ENCODE results near the gene SPACA6. TPM values are rescaled to one million over a fixed set of nuclear protein-coding genes. Genes with fewer than 3 reads are reported as not detected.

Gene SPACA6
- total RNA-seq, 2 donors from 2014 or later: 3.6 to 7.5 TPM

- H3K36me3 Mint-ChIP-seq (ENCODE audit: insufficient read depth in 2 of 2): peaks cover 12 to 17% of the 10 kb centered on the region in 2 donors
- peaks cover 36% of the 10 kb centered on the region for H3K4me1 Mint-ChIP-seq (ENCODE audit: low read depth)
- DNase-seq: no peak
- H3K27ac Mint-ChIP-seq: peak overlapping the region; percentile 56
- H3K27me3 Mint-ChIP-seq (ENCODE audit: low read depth): peaks cover 14% of the 10 kb centered on the region
- no peak for ATAC-seq (replicated peaks in 1 of 2)
- H3K9me3 Mint-ChIP-seq: peaks cover 0 to 2% of the 10 kb centered on the region in 2 donors
- peak overlapping the region; percentile 94 for H3K4me3 Mint-ChIP-seq
These were observed 9.9 kb downstream of the SPACA6 start for GRCh38 chr19:51702825-51703574.

DNA sequence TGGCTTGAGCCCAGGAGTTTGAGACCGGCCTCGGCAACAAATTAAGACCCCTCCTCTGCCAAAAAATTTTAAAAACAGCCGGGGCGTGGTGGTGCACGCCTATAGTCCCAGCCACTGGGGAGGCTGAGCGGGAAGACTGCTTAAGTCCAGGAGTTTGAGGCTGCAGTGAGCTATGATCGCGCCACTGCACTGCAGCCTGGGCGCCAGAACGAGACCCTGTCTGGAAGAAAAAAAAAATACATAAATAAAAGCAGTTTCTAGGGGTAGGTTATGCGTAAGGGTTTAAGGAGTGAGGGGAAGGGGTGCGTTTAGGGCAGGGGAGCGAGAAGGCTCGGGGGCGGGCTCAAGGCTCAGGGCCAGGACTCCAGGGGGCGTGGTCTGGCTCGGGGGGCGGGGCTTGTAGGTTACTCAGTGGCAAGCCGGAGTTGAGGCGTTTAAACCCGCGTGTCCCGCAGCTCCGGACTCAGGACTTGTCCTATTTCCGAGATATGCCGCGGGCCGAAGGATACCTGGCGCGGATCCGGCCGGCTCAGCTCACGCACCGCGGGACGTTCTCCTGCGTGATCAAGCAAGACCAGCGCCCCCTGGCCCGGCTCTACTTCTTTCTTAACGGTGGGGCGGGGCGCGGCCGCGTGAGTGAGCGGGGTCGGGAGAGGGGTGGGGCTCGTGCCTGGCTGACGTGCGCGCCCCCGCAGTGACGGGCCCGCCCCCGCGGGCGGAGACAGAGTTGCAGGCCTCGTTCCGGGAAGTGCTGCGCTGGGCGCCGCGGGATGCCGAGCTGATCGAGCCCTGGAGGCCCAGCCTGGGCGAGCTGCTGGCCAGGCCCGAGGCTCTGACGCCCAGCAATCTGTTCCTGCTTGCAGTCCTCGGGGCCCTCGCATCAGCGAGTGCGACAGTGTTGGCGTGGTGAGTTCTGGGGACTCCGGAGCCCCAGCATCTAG is 10.7 kb downstream of the SPACA6 start:
- peak; percentile 98 to 99 for DNase-seq
- ATAC-seq (replicated peaks in 1 of 2): peak; percentile 94
- H3K4me1 Mint-ChIP-seq (ENCODE audit: low read depth): peaks cover 36% of the 10 kb centered on the region
- H3K27me3 Mint-ChIP-seq (ENCODE audit: low read depth): peaks cover 14% of the 10 kb centered on the region
- peaks cover 0 to 2% of the 10 kb centered on the region in 2 donors for H3K9me3 Mint-ChIP-seq
- H3K4me3 Mint-ChIP-seq: peak overlapping the region; percentile 94
- peak overlapping the region; percentile 99 for H3K27ac Mint-ChIP-seq
- peaks cover 12 to 17% of the 10 kb centered on the region in 2 donors for H3K36me3 Mint-ChIP-seq (ENCODE audit: insufficient read depth in 2 of 2)

DNA sequence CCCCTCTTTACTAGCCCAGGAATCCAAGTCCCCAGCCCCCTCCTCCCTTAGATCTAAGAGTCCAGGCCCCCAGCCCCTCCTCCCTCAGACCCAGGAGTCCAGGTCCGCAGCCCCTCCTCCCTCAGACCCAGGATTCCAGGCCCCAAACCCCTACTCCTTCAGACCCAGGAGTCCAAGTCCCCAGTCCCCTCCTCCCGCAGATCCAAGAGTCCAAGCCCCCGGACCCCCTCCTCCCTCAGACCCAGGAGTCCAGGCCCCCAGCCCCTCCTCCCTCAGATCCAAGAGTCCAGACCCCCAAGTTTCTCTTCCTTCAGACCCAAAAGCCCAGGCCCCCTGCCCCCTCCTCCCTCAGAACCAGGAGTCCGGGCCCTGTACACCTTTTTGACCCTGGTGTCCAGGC is 11.5 kb downstream of the SPACA6 start:
- peak overlapping the region; percentile 99 for H3K27ac Mint-ChIP-seq
- H3K27me3 Mint-ChIP-seq (ENCODE audit: low read depth): peaks cover 14% of the 10 kb centered on the region
- H3K4me1 Mint-ChIP-seq (ENCODE audit: low read depth): peaks cover 36% of the 10 kb centered on the region
- H3K36me3 Mint-ChIP-seq (ENCODE audit: insufficient read depth in 2 of 2): peaks cover 12 to 17% of the 10 kb centered on the region in 2 donors
- ATAC-seq (replicated peaks in 1 of 2): no peak
- peak overlapping the region; percentile 94 for H3K4me3 Mint-ChIP-seq
- peaks cover 0 to 2% of the 10 kb centered on the region in 2 donors for H3K9me3 Mint-ChIP-seq
- DNase-seq: no peak

GRCh38 chr19:51706296-51706695 is 13.2 kb downstream of the SPACA6 start:
- peaks cover 11 to 17% of the 10 kb centered on the region in 2 donors for H3K36me3 Mint-ChIP-seq (ENCODE audit: insufficient read depth in 2 of 2)
- no peaks in the 10 kb centered on the region for H3K9me3 Mint-ChIP-seq
- peaks cover 14% of the 10 kb centered on the region for H3K27me3 Mint-ChIP-seq (ENCODE audit: low read depth)
- ATAC-seq (replicated peaks in 1 of 2) (no peak), DNase-seq (no peak)
- peaks cover 36% of the 10 kb centered on the region for H3K4me1 Mint-ChIP-seq (ENCODE audit: low read depth)
- peak overlapping the region; percentile 70 for H3K27ac Mint-ChIP-seq
- H3K4me3 Mint-ChIP-seq: peak overlapping the region; percentile 44 to 66

DNA sequence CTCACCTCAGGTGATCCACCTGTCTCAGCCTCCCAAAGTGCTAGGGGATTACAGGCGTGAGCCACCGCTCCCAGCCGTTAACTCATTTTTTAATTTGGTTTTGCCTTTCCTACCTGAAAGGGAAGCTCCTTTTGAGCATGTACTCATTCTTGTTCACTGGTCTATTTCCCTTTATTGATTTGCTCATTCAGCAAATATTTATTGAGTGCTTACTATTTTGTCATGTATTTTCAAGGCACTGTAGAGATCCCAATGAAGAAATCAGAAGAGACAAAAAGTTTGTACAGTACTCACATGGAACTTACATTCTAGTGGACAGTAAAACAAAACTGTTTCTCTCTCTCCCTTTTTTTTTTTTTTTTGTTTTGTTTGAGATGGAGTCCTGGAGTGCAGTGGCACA is 13.8 kb downstream of the SPACA6 start:
- peaks cover 11 to 17% of the 10 kb centered on the region in 2 donors for H3K36me3 Mint-ChIP-seq (ENCODE audit: insufficient read depth in 2 of 2)
- peak overlapping the region; percentile 40 for H3K27ac Mint-ChIP-seq
- ATAC-seq (replicated peaks in 1 of 2): no peak
- DNase-seq: no peak
- no peaks in the 10 kb centered on the region for H3K9me3 Mint-ChIP-seq
- H3K4me3 Mint-ChIP-seq: no peak overlapping the region
- peaks cover 36% of the 10 kb centered on the region for H3K4me1 Mint-ChIP-seq (ENCODE audit: low read depth)
- H3K27me3 Mint-ChIP-seq (ENCODE audit: low read depth): peaks cover 14% of the 10 kb centered on the region

GRCh38 chr19:51708811-51709210 is 15.7 kb downstream of the SPACA6 start:
- Mint-ChIP-seq H3K27me3 (ENCODE audit: low read depth) (no peaks in the 10 kb centered on the region), H3K4me3 (no peak overlapping the region), H3K27ac (no peak overlapping the region), H3K9me3 (no peaks in the 10 kb centered on the region), H3K4me1 (ENCODE audit: low read depth) (peaks cover 22% of the 10 kb centered on the region), H3K36me3 (ENCODE audit: insufficient read depth in 2 of 2) (peaks cover 8 to 17% of the 10 kb centered on the region in 2 donors)
- ATAC-seq (replicated peaks in 1 of 2) (no peak), DNase-seq (no peak)

GRCh38 chr19:51709575-51709974 is 16.4 kb downstream of the SPACA6 start:
- DNase-seq (no peak), ATAC-seq (replicated peaks in 1 of 2) (no peak)
- no peak overlapping the region for H3K27ac Mint-ChIP-seq
- no peaks in the 10 kb centered on the region for H3K27me3 Mint-ChIP-seq (ENCODE audit: low read depth)
- no peak overlapping the region for H3K4me3 Mint-ChIP-seq
- H3K9me3 Mint-ChIP-seq: no peaks in the 10 kb centered on the region
- H3K4me1 Mint-ChIP-seq (ENCODE audit: low read depth): peaks cover 19% of the 10 kb centered on the region
- peaks cover 8 to 17% of the 10 kb centered on the region in 2 donors for H3K36me3 Mint-ChIP-seq (ENCODE audit: insufficient read depth in 2 of 2)

GRCh38 chr19:51710163-51710562 is 17.0 kb downstream of the SPACA6 start:
- Mint-ChIP-seq H3K9me3 (peaks cover 0 to 1% of the 10 kb centered on the region in 2 donors), H3K4me1 (ENCODE audit: low read depth) (peaks cover 13% of the 10 kb centered on the region), H3K36me3 (ENCODE audit: insufficient read depth in 2 of 2) (peaks cover 8 to 14% of the 10 kb centered on the region in 2 donors), H3K27me3 (ENCODE audit: low read depth) (no peaks in the 10 kb centered on the region), H3K4me3 (no peak overlapping the region), H3K27ac (no peak overlapping the region)
- ATAC-seq (replicated peaks in 1 of 2): no peak
- no peak for DNase-seq

GRCh38 chr19:51711702-51712101 is 18.6 kb downstream of the SPACA6 start:
- ATAC-seq (replicated peaks in 1 of 2): no peak
- Mint-ChIP-seq H3K27ac (no peak overlapping the region), H3K27me3 (ENCODE audit: low read depth) (peaks cover 14% of the 10 kb centered on the region), H3K36me3 (ENCODE audit: insufficient read depth in 2 of 2) (peaks cover 0 to 2% of the 10 kb centered on the region in 2 donors), H3K4me3 (no peak overlapping the region), H3K9me3 (peaks cover 0 to 7% of the 10 kb centered on the region in 2 donors), H3K4me1 (ENCODE audit: low read depth) (peaks cover under 1% of the 10 kb centered on the region)
- DNase-seq: no peak

DNA sequence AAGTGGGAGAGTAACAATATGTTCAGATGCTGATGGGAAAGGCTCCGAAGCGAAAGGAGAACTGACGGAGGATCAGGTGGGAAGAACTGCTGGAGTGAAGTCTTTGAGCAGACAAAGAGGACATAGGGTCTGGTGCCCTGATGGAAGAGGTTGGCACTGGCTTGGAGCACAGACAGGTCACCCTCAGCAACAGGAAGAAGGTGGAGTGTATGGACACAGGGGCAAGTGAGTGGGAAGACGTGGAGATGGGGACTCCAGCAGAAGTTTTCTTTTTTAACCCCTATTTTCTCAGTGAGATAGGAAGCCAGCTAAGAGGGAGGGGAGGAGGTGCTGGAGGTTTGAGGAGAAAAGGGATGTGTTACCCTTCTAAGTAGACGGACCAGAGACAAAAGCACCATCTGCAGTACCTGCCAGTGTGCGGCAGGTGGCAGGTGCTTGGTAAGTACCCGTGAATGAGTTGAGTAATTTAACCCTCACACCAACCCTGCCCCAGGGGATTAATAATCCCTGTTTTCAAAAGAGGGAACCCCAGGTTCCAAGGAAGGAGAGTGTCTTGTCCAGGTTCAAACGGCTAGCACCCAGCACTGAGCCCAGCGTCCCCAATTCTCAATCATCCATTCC is 19.4 kb downstream of the SPACA6 start:
- H3K4me3 Mint-ChIP-seq: no peak overlapping the region
- H3K36me3 Mint-ChIP-seq (ENCODE audit: insufficient read depth in 2 of 2): no peaks in the 10 kb centered on the region

DNA sequence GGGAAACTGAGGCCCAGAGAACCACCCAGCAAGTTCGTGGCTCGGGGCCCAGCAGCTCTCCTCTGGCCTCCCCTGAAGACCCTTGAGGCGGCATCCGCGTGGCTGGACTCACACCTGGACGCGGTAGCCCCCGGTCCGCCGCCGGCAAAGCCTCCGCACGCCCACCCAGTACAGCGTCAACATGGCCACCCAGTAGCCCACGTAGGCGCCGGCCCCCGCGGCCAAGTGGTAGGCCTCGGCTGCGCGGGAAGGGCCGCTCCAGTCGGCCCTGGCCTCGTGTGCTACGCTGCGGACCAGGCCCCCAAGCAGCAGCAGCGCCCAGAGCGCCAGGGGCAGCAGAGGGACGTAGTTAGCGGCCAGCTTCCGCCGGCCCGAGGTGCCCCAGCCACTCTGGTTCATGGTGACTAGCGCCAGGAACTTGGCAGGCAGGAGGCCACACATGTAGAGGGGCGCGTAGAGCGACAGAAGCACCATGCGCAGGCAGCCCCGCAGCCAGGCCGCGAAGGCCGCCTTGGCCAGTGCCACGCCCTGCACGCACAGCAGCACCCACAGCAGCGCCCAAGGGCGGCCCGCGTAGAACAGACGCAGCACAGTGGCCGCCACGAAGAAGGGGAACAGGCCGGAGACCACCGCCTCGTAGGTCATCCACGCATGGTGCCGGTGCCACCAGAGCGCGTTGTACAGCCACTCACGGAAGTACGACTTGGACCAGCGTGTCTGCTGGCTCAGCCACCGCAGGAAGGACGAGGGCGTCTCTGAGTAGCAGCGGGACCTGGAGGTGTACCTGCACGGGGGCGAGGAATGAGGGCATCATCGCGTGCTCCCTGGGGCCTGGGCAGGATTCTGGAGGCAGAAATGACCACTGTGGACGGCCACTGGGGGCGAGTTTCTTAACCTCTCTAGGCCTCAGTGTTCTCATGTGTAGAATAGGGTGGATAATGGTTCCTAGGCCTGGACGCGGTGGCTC is 20.5 kb downstream of the SPACA6 start:
- H3K9me3 Mint-ChIP-seq: peaks cover 0 to 7% of the 10 kb centered on the region in 2 donors
- H3K4me3 Mint-ChIP-seq: no peak overlapping the region
- peaks cover 28% of the 10 kb centered on the region for H3K27me3 Mint-ChIP-seq (ENCODE audit: low read depth)
- ATAC-seq (replicated peaks in 1 of 2) (no peak), DNase-seq (no peak)
- peaks cover 0 to 2% of the 10 kb centered on the region in 2 donors for H3K36me3 Mint-ChIP-seq (ENCODE audit: insufficient read depth in 2 of 2)
- H3K27ac Mint-ChIP-seq: no peak overlapping the region
- H3K4me1 Mint-ChIP-seq (ENCODE audit: low read depth): no peaks in the 10 kb centered on the region

More for the DNA sequence above, 19.4 kb downstream of the SPACA6 start:
- no peaks in the 10 kb centered on the region for H3K4me1 Mint-ChIP-seq (ENCODE audit: low read depth)
- H3K27ac Mint-ChIP-seq: no peak overlapping the region
- H3K9me3 Mint-ChIP-seq: peaks cover 0 to 7% of the 10 kb centered on the region in 2 donors
- DNase-seq: no peak
- ATAC-seq (replicated peaks in 1 of 2): peak in 1 of 2 donors; percentile 30
- peaks cover 20% of the 10 kb centered on the region for H3K27me3 Mint-ChIP-seq (ENCODE audit: low read depth)

DNA sequence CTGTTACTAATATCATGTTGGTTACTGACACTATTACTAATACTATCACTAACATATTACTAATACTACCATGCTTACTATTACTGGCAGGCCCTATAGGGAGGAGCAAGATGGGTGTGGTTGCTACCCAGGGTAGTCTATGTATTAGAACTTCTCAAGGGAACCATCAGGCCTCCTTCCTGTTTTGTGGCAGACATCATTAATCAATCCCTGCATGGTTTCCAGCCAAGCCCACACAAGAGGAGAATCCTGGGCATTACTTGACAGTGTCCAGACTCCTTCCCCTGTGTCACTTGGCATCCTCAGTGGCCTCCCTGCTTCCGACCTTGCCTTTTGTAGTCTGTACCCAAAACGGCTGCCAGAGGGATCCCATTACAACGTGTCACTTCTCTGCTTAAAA is 21.7 kb downstream of the SPACA6 start:
- Mint-ChIP-seq H3K36me3 (ENCODE audit: insufficient read depth in 2 of 2) (peaks cover 0 to 2% of the 10 kb centered on the region in 2 donors), H3K4me3 (no peak overlapping the region), H3K4me1 (ENCODE audit: low read depth) (no peaks in the 10 kb centered on the region), H3K27me3 (ENCODE audit: low read depth) (peaks cover 36% of the 10 kb centered on the region), H3K9me3 (peaks cover 0 to 7% of the 10 kb centered on the region in 2 donors), H3K27ac (no peak overlapping the region)
- ATAC-seq (replicated peaks in 1 of 2): no peak
- no peak for DNase-seq
